ENCODE measurements around the gene TSPAN4.

DNA sequence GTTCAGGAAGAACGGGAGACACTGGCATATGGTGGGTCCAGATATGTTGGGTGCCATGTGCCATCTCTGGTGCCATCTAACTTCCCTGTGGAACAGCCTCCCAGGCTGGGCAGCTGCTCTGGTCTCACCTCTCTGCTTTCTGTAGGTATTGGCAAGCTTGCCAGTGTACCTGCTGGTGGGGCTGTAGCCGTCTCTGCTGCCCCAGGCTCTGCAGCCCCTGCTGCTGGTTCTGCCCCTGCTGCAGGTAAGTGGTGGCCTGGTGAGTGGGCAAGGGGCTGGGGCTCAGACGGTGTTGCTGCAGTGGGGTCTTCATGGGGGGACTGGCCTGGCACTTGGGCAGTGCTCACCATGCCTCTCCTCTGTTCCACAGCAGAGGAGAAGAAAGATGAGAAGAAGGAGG, 30.3 kb upstream of the TSPAN4 start:
- TF ChIP-seq, protein P1, sequence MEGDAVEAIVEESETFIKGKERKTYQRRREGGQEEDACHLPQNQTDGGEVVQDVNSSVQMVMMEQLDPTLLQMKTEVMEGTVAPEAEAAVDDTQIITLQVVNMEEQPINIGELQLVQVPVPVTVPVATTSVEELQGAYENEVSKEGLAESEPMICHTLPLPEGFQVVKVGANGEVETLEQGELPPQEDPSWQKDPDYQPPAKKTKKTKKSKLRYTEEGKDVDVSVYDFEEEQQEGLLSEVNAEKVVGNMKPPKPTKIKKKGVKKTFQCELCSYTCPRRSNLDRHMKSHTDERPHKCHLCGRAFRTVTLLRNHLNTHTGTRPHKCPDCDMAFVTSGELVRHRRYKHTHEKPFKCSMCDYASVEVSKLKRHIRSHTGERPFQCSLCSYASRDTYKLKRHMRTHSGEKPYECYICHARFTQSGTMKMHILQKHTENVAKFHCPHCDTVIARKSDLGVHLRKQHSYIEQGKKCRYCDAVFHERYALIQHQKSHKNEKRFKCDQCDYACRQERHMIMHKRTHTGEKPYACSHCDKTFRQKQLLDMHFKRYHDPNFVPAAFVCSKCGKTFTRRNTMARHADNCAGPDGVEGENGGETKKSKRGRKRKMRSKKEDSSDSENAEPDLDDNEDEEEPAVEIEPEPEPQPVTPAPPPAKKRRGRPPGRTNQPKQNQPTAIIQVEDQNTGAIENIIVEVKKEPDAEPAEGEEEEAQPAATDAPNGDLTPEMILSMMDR (IDR thresholded peaks at IDR 0.05; ENCODE audit: low read depth, low read length): no peak
- no peak for TF ChIP-seq EZH2phosphoT487 (IDR thresholded peaks at IDR 0.05; ENCODE audit: low read depth)
